ENCODE data around the gene MAP2.

The MAP2 gene

DNA sequence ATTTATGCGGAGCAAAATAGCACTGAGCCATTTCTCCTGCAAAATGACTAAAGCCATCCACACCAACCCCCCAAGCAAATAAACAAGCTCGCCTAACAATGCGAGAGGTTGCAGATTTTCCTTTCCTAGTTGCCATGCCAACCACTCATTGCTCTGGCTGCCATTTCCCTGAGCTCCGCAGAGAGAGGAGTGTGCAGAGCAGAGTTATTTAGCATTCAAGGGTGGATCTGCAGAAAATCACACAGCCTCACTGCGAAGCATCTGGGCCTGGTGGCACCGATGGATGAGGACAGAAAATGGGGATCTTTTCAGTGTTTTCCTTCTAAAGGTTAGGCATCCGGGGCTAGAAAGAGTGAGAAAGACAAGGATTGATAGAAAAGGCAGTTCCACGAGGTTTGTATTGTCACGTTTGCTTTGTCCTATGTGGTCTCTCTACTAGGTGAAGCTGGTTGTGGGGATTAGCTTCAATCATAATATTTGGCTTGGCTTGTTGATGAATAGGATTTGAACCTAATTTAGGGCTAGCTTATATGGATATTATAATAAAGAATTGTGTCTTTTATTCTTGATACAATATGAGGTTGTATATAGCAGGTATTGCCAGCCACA lies 237.5 kb downstream of the MAP2 start:
- no peaks in the 10 kb centered on the region for H3K4me1 Mint-ChIP-seq
- no peaks in the 10 kb centered on the region for H3K9me3 Mint-ChIP-seq
- DNase-seq, result no peak
- no peaks in the 10 kb centered on the region for H3K27me3 Mint-ChIP-seq
- H3K4me3 Mint-ChIP-seq, result no peak overlapping the region
- H3K27ac Mint-ChIP-seq, result no peak overlapping the region
- no peak for ATAC-seq

DNA sequence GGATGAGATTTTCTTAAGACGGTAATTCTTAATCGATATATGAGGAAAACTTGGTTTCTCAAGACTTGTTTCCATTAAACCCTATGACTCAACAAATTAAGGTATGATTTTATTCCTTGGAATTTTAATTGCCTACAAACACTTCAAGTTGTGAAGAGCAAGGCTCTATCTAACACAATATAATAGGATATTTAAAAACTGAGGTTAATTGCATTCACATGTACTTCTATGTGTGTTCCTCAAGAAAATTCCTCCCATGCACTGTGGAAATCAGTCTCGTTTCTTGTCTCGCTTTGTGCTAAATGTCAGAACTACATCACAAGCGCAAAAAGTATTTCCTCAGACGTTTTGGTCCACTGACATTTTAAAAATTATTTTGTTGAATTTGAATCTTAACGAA lies 238.2 kb downstream of the MAP2 start:
- Mint-ChIP-seq H3K27me3 (no peaks in the 10 kb centered on the region), H3K9me3 (no peaks in the 10 kb centered on the region), H3K27ac (no peak overlapping the region), H3K4me1 (no peaks in the 10 kb centered on the region), H3K4me3 (no peak overlapping the region)
- DNase-seq (no peak), ATAC-seq (no peak)

- no peak overlapping the region for H3K27ac Mint-ChIP-seq
- DNase-seq (no peak), ATAC-seq (no peak)
- no peak overlapping the region for H3K4me3 Mint-ChIP-seq
- H3K4me1 Mint-ChIP-seq, result no peaks in the 10 kb centered on the region
- H3K9me3 Mint-ChIP-seq, result no peaks in the 10 kb centered on the region
- H3K27me3 Mint-ChIP-seq, result no peaks in the 10 kb centered on the region
These were observed 239.3 kb downstream of the MAP2 start for GRCh38 chr2:209663139-209663538.

- H3K9me3 Mint-ChIP-seq, result no peaks in the 10 kb centered on the region
- DNase-seq (no peak), ATAC-seq (no peak)
- no peaks in the 10 kb centered on the region for H3K4me1 Mint-ChIP-seq
- H3K27ac Mint-ChIP-seq, result no peak overlapping the region
- no peaks in the 10 kb centered on the region for H3K27me3 Mint-ChIP-seq
- H3K4me3 Mint-ChIP-seq, result no peak overlapping the region
These were observed 239.8 kb downstream of the MAP2 start for GRCh38 chr2:209663656-209664055.

GRCh38 chr2:209666296-209666695 lies 242.4 kb downstream of the MAP2 start:
- no peak for ATAC-seq
- Mint-ChIP-seq H3K27me3 (no peaks in the 10 kb centered on the region), H3K4me3 (no peak overlapping the region), H3K9me3 (no peaks in the 10 kb centered on the region), H3K27ac (no peak overlapping the region), H3K4me1 (no peaks in the 10 kb centered on the region)
- no peak for DNase-seq

GRCh38 chr2:209671020-209671680 lies 247.3 kb downstream of the MAP2 start:
- no peaks in the 10 kb centered on the region for H3K27me3 Mint-ChIP-seq
- no peak for ATAC-seq
- H3K4me3 Mint-ChIP-seq, result no peak overlapping the region
- no peaks in the 10 kb centered on the region for H3K9me3 Mint-ChIP-seq
- DNase-seq, result no peak
- H3K27ac Mint-ChIP-seq, result no peak overlapping the region
- H3K4me1 Mint-ChIP-seq, result no peaks in the 10 kb centered on the region

DNA sequence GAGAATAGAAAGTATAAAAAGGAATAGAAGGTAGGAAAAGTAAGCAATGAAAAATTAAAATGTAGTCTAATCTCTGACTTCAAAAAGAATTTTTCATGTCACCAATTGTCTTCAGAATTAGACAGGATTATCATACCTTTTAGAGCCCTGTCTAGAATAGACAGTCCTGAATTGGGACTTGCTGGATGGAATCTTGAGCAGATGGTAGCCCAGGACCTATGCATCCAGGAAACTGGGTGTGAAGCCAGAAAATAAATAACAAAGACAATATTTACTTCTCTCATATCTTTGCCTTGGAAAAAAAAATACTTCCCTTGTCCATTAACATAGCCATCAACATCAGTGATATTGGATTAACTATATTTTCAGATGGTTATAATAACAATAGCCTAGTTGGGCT lies 250.0 kb downstream of the MAP2 start:
- H3K9me3 Mint-ChIP-seq, result no peaks in the 10 kb centered on the region
- no peak for ATAC-seq
- H3K4me3 Mint-ChIP-seq, result no peak overlapping the region
- H3K4me1 Mint-ChIP-seq, result no peaks in the 10 kb centered on the region
- H3K27me3 Mint-ChIP-seq, result no peaks in the 10 kb centered on the region
- no peak overlapping the region for H3K27ac Mint-ChIP-seq
- no peak for DNase-seq

DNA sequence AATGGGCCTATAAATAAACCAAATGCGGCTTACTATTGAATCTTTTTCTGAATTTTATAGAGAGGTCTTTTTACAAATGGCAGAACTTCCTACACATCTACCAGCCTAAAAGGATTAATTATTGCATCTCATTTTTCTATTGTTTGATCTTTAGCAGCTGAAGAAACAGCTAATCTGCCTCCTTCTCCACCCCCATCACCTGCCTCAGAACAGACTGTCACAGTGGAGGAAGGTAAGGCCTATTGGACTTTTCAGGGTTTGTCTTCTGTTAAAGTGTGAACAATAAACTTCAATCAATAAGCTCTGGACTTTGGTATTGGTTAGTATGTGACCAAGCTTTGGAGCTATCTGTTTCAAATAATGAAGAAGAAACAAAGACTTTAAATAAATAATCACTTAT lies 256.7 kb downstream of the MAP2 start:
- DNase-seq (no peak), ATAC-seq (no peak)

GRCh38 chr2:209681201-209681735 lies 257.4 kb downstream of the MAP2 start:
- H3K4me3 Mint-ChIP-seq, result no peak overlapping the region
- H3K4me1 Mint-ChIP-seq, result no peaks in the 10 kb centered on the region
- DNase-seq, result no peak
- no peaks in the 10 kb centered on the region for H3K27me3 Mint-ChIP-seq
- no peak for ATAC-seq
- H3K27ac Mint-ChIP-seq, result no peak overlapping the region
- no peaks in the 10 kb centered on the region for H3K9me3 Mint-ChIP-seq

More for the DNA sequence above, 256.7 kb downstream of the MAP2 start:
- Mint-ChIP-seq H3K9me3 (no peaks in the 10 kb centered on the region), H3K27ac (no peak overlapping the region), H3K4me1 (no peaks in the 10 kb centered on the region), H3K4me3 (no peak overlapping the region), H3K27me3 (no peaks in the 10 kb centered on the region)

DNA sequence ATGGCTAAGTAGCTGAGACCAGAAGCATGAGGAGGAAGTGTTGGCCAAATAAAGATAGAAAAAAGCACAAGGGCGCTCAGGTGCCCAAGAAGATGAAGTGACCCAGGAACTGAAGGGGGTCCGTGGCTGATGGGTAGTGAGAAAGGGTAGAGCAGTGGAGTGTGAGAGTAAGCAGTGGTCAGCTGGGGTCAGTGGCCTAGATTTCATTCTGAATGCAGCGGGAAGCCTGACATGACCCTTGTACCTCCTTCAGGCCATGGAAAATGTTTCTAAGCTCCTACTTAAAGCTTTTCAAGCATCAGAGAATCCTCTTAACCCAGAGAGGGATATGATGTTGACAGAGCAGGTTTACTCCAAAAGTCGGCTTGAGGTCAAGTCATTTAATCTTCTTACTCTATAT lies 258.8 kb downstream of the MAP2 start:
- H3K27me3 Mint-ChIP-seq, result no peaks in the 10 kb centered on the region
- no peak overlapping the region for H3K27ac Mint-ChIP-seq
- H3K9me3 Mint-ChIP-seq, result no peaks in the 10 kb centered on the region
- ATAC-seq (no peak), DNase-seq (no peak)
- no peaks in the 10 kb centered on the region for H3K4me1 Mint-ChIP-seq
- H3K4me3 Mint-ChIP-seq, result no peak overlapping the region

DNA sequence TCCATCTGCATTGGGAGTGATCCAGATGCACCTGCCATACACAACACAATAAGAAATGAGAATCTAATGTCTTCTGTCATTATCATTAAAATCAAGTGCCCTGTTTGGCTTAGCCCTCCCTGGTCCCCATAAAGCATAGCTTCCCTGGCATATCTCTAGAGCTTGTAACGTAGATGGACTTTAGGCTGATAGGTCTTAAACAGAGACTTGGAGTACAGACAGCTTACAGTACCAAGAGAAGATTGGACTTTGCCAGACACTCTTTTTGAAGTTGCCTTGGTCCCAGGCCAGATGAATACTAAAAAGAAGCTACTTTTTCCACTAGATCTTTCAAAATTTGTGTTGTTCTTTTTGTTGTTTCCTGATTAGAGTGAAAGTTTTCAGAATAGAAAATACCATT lies 261.5 kb downstream of the MAP2 start:
- Mint-ChIP-seq H3K27me3 (no peaks in the 10 kb centered on the region), H3K9me3 (no peaks in the 10 kb centered on the region), H3K4me3 (no peak overlapping the region), H3K4me1 (no peaks in the 10 kb centered on the region), H3K27ac (no peak overlapping the region)
- DNase-seq (no peak), ATAC-seq (no peak)

DNA sequence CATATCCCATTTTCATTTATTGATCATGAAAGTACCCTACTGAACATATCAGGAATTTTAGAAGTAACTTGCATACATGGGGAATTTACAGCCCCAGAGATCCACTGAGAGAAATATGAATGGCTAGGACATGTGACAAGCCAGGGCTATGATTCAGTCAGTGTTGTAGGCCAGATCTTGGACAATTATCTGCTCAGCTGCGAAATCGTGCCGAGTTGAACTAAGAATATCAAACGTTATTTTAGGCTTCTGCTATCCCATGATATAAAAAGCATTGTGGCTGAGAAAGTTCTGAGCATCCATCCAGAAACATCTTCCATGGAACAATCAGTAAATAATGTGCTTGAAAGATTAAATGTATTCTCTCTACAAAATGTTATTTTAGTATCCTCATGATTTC lies 262.1 kb downstream of the MAP2 start:
- no peaks in the 10 kb centered on the region for H3K9me3 Mint-ChIP-seq
- H3K4me3 Mint-ChIP-seq, result no peak overlapping the region
- H3K27ac Mint-ChIP-seq, result no peak overlapping the region
- DNase-seq, result no peak
- H3K4me1 Mint-ChIP-seq, result no peaks in the 10 kb centered on the region
- ATAC-seq, result no peak
- no peaks in the 10 kb centered on the region for H3K27me3 Mint-ChIP-seq

GRCh38 chr2:209686448-209686847 lies 262.6 kb downstream of the MAP2 start:
- H3K4me3 Mint-ChIP-seq, result no peak overlapping the region
- no peaks in the 10 kb centered on the region for H3K4me1 Mint-ChIP-seq
- ATAC-seq (no peak), DNase-seq (no peak)
- H3K27me3 Mint-ChIP-seq, result no peaks in the 10 kb centered on the region
- H3K27ac Mint-ChIP-seq, result no peak overlapping the region
- H3K9me3 Mint-ChIP-seq, result no peaks in the 10 kb centered on the region

DNA sequence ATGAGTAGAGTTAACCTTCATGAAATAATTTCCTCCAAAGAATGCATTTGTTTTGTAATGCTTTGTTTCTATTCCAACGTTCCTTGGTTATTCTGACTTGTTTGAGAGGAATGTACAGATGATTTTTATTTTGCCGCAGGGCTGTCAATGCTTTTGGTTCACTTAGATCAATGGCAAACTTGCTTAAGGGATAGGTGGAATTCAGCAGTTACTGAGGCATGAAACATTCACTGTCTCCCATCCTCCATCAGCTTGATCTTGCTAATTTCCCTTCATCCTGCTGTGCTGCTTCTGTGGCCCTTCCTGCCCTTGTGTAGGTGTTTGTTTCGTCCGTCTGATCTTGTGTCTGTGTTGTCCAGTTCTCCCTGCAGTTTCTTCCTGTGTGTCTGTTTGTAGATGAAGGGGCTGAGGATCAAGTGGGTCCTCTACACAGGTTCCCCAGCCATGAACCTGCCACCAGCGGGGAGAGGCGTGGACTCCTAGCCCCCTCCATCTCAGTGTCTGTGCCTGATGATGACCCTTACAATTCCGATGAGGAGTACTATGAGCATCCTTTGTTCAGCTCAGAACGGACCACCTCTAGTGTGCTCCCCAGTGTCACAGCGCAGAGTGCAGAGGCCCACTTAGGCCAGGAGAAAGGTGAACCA lies 263.6 kb downstream of the MAP2 start:
- ATAC-seq (no peak), DNase-seq (no peak)
- Mint-ChIP-seq H3K4me1 (no peaks in the 10 kb centered on the region), H3K27ac (no peak overlapping the region), H3K4me3 (no peak overlapping the region), H3K27me3 (no peaks in the 10 kb centered on the region), H3K9me3 (no peaks in the 10 kb centered on the region)

DNA sequence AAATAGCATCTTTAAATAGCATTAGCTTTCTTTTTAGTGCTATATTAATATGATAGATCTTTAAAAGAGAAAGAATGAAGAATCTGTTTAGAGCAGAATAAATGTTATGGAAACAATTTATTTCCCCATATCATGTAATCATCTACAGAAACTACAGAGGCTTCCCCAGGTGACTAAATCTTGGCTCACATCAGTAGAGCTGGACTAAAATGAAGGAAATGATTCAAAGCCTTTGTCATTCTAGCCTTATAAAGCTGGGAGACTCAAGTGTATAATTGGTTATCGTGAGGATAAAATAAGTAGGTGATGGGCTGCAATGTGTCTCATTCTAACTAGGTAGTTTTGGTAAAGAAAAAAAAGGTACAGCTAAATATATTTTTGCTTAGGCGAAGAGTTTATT lies 264.5 kb downstream of the MAP2 start:
- Mint-ChIP-seq H3K4me1 (no peaks in the 10 kb centered on the region), H3K4me3 (no peak overlapping the region), H3K27ac (no peak overlapping the region), H3K27me3 (no peaks in the 10 kb centered on the region), H3K9me3 (no peaks in the 10 kb centered on the region)
- DNase-seq, result no peak
- ATAC-seq, result no peak

DNA sequence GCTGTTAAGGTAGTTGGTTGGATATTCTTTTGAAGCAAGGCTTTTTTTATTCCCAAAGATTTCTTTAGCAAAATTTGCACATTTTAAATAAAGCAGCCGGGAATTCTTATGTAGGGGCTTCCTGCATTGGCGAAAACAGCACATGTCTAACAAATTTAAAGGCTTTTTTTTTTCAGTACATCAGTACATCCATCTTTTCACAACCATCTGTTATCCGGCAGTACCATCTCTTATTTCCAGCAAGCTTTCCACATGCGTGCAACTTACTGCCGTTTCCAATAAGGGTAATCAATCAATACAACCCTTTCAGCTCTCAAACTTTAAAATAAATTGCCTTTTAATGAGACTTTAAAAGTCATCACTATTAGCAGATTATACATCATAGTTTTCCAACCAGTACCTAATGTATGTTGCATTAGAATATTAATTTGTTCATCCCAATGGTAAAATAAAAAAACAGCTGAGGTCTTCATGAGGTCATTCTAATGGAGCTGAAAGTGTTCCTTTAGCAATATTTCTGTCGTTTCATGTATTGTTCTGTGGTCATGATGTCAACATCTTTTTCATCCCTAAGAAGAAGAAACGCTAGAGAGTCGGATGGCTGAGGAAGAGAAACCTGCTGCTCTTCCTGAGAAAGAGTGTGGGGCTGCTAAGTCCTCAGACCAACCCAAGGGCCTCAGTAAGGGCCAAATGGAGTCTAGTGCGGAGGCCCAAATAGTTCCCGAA lies 266.3 kb downstream of the MAP2 start:
- ATAC-seq, result no peak

More for the DNA sequence above, 266.3 kb downstream of the MAP2 start:
- Mint-ChIP-seq H3K9me3 (peaks cover 0 to 3% of the 10 kb centered on the region in 2 donors), H3K27me3 (no peaks in the 10 kb centered on the region), H3K27ac (no peak overlapping the region), H3K4me3 (no peak overlapping the region), H3K4me1 (no peaks in the 10 kb centered on the region)
- DNase-seq, result no peak
